ENCODE results near the gene ARHGEF38.
"Not testable (repeated sequence)": the region's sequence is repeated elsewhere in the genome, so short reads cannot be mapped to it uniquely, and the experiment has no call there.

Gene ARHGEF38

DNA sequence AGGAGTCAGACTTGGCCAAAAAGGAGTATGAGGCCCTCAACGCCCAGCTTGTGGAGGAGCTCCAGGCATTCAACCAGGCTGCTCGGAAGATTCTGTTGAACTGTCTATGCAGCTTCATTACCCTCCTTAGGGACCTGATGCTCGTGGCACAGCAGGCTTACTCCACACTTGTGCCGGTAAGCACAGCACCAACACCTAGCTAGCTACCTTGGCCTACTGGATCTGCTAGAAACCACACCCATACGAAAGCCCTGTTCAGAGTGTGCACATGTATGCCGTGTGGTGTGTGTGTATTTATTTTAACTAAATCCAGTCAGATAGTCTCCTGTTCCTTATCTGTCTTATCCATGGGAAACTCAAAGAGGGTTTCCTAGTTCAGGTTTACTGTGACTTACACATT, 106.8 kb downstream of the ARHGEF38 start:
- DNase-seq = no peak

DNA sequence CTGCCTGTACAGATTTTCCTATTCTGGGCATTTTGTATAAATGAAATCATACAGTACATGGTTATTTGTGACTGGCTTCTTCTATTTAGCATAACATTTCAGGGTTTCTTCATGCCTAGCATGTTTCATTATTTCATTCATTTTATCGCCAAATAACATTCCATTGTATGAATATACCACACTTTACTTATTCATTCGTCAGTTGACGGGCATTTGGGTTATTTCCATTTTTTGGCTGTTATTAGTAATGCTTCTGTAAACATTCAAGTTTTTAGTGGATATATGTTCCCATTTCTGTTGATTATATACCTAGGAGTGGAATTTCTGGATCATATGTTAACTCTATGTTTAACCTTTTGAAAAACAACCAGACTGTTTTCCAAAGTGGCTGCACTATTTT, 108.6 kb downstream of the ARHGEF38 start:
- DNase-seq = no peak

DNA sequence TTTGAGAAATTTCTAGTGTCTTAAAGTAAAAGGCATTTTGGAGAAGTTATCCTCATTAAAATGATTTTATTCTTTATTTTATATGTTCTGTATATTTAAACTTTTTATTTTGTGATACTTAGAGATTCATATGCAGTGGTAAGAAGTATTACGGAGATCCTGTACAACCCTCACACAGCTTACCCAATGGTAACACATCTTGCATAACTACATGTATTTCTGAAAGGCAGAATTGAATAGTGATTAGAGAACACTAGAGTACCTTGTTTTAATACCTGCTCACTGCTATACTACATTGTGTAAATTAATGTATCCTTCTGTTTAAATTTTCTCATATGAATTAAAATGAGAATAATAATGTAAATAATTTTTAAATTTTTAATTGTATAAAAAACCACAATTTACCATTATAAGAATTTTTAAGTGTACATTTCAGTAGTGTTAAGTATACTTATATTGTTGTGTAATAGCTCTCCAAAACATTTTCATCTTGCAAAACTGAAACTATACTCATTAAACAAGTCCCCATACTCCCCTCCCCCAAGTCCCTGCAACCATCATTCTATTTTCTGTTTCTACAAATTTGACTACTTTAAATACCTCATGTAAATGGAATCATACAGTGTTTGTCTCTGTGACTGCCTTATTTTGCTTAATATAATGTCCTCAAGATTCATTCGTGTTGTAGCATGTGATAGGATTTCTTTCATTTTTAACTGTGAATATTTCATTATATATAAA, 110.7 kb downstream of the ARHGEF38 start:
- DNase-seq = no peak

DNA sequence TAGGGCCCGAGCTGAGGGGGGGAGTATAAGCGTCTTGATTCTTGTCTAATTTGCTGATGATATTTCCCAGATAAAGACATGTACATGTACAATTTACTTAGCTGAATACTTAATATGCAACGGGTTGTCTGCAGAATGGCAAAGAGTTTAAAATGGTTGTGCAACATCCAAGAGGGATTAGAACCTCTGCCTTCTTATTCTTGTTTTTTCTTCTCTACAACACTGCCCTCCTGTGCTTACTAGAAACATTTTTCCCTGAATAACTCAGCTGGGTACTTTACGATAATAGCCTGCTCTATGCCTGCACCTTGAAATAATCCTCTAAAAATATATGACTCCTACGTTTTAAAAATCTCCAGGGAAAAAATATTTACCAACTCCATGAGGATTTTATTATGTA, 114.3 kb downstream of the ARHGEF38 start:
- DNase-seq = no peak

DNA sequence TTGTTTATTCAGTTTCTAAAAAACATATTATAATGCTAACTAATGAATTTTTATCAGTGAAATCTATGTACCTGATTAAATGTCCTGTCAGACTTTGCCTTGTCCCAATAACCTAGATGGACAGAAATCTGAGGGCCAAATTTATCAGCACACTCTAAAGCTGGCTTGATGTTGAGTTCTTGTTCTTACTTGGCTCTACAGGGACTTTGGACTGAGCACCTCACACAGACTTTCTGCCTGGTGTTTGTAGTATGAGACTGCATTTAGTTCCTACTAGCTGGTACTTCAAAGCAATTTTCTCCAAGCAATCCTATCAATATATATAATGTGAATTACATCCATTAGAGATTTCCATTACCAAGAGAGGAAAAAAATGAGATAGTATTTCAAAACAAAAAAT, 118.3 kb downstream of the ARHGEF38 start:
- DNase-seq = no peak

DNA sequence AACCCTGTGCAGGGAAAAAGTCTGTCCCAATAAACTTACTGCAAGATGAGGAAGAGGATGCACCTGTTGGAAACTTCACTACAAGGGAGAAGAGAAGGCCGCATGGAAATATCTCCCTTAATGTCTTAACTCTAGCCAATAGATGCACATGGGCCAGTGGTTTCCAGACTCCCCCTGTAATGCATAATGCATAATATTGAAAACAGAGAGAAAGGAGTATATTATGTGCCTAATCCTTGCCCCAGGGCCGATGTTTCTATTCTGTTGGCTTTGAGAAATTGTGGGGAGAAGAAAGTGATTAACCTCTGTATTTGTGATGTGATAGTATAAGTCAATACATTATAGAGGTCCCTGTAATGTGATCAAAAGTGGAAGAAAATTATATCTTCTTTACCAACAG, 118.9 kb downstream of the ARHGEF38 start:
- DNase-seq = no peak

DNA sequence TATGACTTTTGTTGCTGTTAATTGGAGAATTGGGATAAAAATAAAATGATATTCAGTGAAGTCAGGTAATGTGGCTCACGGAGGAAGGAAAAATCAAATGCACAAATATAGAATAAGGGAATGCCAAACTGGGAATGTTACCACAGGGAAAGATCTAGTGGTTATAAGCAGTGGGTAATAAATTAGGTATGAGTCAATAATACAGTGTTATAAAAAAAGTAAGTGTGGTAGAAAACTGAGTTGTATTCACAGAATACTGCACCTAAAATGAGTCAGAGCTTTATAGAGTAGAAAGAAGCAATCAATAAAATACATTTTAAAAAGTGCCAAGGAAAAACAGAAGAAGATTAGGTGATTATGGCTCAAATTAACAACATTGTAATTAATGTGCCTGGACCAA, 121.6 kb downstream of the ARHGEF38 start:
- DNase-seq = no peak

DNA sequence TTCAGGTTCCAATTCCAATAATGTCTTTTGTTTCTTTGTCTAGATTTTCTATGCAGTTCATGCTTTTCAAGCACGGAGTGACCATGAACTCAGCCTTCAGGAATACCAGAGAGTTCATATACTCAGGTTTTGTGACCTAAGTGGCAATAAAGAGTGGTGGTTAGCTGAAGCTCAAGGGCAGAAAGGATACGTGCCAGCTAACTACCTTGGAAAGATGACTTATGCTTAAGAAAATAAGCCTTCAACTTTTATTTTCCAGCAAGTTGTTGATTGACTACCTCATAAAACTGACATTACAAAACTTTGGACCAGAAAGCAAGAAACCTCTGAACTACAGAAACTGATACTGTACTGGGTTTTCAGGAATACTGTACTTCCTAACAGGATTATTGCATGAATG, 125.3 kb downstream of the ARHGEF38 start:
- no peak for DNase-seq

DNA sequence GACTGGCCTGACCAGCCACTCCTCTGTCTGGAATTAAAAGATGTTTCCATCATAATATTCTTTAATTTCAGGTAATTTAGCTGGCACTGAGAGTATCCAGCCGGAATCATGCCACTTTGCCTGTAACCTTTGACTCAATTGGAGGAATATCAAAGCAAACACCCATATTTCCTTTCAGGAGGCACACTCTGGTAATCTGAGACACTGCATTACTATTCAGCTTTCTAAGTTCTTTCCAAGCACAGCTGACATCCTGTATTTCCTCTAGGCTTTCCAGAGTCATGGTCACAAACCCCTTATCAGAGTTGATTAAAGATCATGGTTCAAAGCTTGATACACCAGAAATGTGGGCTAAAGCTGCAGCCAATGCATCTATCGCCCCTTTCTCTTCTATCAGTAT, 126.8 kb downstream of the ARHGEF38 start:
- DNase-seq = no peak

DNA sequence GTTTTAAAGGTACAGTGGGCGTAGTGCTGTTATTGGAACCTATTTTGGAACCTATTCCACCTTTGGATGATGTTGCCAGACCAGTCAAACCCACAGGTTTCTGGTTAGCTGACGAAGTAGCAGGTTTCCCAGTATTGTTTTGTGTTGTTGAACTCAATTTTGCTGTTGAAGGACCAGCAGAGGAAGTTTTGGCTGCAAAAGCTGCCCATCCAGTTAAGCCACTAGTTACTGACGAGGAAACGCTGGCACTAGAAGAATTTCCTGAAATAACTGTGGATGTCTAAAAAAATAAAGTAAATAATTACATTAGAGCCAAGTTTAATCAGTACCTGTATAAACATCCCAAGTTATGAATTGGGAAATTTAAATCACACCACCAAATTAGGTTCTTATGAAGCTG, 130.6 kb downstream of the ARHGEF38 start:
- DNase-seq = no peak

DNA sequence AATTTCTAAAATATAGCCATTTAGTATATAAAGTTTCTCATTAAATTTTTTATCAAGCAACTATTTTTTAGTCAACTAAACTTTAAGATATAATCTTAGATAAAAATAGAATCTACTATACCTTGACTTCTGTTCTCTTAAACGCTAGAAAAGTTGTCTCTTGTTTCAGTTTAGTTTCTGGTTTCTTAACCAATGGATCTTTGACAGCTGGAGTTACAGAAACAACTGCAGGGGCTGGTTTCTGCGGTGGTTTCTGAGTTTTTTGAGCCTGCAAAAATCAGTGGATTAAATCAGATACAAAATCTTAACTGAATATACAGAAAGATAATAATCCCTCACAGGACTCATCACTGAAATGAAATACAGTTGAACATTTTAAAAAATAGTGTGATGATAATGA, 134.2 kb downstream of the ARHGEF38 start:
- no peak for DNase-seq

DNA sequence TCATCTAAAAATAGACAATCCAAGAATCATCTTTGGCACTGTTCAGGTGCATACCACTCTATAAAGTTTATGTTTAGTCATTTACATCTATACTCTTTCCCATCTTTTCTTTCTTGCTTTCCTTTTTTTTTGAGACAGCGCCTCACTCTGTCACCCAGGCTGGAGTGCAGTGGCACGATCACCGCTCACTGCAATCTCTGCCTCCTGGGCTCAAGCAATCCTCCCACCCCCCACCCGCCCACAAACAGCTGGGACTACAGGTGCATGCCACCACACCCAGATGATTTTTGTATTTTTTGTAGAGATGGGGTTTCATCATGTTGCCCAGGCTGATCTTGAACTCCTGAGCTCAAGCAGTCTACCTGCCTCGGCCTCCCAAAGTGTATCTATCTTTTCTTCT, 142.4 kb downstream of the ARHGEF38 start:
- DNase-seq = not testable (repeated sequence)

DNA sequence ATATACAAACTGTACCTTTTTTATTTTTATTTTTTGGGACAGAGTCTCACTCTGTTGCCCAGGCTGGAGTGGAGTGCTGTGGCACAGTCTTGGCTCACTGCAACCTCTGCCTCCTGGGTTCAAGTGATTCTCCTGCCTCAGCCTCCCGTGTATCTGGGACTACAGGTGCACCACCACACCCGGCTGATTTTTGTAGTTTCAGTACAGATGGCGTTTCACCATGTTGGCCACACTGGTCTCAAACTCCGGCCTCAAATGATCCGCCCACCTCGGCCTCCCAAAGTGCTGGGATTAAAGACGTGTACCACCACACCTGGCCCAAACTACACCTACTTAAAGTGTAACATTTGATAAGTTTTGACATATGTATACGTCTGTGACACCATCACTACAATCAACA, 143.4 kb downstream of the ARHGEF38 start:
- DNase-seq = not testable (repeated sequence)

DNA sequence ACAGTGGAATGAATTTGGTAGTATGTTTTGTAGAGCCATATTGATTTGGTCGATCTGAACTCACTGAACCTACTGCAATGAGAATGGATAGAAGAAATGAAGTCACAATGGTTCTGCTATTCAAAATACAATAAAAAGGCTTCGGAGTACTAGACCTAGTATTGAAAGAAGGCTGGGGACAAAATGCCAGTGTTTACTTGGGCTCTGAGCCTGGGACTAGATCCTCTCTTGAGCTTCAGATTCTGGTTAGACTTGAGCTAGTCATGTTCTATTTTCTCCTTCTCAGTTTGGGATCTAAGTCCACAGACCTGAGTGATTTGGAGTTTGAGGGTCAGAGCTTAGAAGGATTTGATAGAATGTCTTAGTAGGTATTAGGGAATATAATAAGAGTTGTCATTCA, 146.2 kb downstream of the ARHGEF38 start:
- no peak for DNase-seq

DNA sequence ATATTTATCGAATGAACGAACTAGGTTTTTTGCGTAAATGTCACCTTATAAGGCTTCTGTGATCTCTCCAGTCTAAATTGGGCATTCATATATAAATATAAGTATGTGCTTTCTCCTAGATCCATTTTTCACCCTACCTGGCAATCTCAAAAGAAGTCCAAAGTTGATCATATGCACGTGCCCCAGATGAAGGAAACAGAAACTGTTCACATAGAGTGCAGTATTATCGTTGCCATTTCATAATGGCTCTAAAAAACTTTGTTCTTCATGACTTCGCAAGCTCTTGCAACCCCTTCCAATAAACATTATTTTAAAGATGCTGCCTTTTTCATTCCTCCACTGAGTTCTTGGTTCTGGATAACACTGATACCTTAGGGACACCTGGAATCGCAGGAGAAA, 155.4 kb downstream of the ARHGEF38 start:
- no peak for DNase-seq

DNA sequence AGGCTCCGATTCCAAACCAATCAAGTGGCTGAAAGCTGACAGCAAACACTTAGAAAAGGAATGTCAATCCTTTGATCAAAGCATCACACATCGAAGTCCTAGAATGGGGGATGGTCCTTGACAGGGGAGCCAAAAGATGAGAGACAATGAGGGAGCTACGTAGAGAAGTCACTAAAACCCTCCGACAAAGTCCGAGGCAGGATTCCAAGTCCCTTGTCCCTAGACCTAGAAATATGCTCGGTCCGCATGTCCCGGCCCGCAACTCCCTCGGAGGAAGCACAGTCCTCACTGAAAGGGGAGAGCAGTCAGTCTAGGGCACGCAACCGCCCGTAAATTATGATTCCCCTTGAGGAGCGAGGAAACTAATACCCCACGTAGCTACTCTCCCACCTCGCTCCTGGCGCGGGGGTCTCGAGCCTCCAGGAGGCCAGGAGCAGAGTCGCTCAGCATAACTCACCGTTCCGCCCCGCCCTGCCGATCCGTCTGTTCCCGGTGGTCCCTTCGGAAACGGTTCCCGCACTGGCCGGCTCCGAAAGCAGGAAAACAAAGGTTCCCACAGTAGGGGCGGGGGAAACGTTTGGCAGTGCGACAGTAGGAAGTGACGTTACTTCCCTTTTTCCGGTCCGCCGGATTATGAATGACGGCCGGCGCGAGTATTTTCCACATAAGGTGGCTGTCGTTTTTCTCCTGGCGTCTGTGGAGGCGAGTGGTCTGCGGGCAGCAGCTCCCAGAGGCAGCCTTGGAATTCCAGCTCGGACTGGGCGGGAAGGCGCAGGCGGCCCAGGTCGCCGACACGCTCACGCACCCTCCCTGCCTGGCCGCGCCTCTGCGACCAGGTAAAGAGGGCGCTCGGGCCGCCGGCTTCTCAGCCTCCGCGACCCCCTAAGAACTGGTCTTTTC, 156.0 kb downstream of the ARHGEF38 start, which contains the start of the genes GSTCD and INTS12:
TSS of gene GSTCD (plus strand) at position 604 of the 900 bp plus-strand sequence. CDS start 8,830 bp downstream, outside the sequence.
TSS of gene INTS12 (minus strand) at position 509 of the 900 bp plus-strand sequence. CDS start 8,684 bp downstream, outside the sequence.
- peak; percentile 82 for DNase-seq

DNA sequence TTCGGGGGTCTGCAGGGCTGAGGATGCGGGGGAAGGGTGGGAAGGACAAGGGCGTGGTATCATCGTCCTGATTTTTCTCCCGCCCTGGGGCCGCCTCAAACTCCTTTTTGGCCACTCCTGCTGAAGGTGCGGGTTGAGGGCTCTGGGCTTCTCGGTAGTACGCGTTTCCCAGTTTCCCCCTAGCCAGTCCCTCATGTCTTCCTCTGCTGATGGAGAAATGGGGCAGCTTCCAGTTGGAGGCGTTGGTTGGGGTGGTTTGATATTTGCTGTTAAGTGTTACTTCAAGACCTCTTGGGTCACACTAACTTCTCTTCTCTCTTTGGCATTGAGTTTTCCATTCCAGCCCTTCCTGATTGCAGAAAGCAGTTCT, 156.6 kb downstream of the ARHGEF38 start:
- DNase-seq = no peak

DNA sequence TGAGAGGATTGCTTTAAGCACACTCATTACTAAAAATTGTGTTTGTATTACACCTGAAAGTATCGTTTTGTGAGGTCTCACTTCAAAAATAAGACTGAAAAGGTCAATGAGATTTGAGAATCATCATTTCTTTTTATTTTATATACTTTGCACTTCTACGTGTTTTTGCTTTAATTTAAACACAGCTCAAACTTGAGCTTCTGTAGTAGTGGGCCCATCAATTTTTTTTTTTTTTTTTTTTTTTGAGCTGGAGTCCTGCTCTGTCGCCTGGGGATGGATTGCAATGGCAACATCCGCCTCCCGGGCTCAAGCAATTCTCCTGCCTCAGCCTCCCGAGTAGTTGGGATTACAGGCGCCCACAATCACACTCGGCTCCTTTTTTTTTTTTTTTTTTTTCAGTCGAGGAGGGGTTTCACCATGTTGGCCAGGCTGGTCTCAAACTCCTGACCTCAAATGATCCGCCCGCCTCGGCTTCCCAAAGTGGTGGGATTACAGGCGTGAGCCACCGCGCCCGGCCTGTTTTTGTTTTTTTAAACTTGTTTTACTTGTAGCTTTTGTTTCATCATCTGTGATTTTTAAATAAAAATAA, 157.7 kb downstream of the ARHGEF38 start:
- DNase-seq = no peak

DNA sequence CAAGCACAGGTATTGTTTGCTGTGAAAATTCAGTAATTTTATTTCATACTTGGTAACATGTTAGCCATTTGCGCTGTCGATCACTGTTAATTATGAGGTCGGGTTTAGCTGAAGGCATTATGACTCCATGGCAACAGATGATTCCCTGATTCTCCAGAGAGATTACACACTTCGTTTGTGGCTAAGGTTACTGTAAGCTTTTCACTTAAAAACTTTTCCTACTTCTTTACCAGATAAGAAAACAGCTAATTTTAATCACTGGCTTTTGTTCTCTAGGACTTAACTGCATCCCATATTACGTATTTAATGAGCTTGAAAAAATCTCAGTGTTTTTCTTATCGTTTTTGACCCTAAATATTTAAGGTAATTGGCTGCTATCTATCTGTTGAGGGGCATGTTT, 158.3 kb downstream of the ARHGEF38 start:
- no peak for DNase-seq

DNA sequence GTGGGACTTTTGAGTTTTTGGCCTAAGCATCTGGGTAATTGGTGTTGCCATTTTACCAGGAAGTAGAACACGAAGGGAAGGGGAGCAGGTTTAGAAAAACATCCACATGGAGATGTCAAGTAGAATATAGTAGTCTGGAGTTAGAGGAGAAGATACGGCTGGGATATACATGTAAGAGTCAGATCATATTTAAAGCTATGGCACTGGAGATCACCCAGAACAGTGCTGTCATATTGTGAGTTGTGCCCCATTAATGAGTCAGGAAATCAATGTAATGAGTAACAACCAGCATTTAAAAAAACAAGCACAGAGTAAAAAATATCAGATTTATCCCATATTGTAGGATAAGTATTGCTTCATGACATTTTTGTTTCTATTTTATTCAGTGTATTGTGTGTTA, 160.3 kb downstream of the ARHGEF38 start:
- DNase-seq = no peak

DNA sequence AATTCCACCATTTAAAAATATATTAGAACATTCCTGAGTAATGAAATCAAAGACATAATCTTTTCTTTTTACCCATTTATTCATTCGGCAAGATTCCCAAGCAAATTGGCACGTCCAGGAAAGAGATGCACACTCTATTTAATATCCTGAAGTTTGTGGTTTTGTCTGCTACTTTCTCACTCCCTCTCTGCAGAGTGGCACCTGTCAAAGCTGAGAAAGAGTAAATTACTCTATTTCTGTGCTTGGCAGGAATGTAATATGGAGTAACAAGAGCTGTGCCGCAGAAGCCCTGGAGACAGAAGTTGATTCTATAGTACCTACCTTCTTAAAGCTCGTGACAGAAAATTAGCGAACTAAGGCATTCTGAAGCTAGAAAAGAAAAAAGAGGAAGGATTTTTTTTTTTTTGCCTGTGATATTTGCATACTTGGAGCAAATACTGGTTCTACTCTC, 161.7 kb downstream of the ARHGEF38 start:
- DNase-seq = no peak

DNA sequence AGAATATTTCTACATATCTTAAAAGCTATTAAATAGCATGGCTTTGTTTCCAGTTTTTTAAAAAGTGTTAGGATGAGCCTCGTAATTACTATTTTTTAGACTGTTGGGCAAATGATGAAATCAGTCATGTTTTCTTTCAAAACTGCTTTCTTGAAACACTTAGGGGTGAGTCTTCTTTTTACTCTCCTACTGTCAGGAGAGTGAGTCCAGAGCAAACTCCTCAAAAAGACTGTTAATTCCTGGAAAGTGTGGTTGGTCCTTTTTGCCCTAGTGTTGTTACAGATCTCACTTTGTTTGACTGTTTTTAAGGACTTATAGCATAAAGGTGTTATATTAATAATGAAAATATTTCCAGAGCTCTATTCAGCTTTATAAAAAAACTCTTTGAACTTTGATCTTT, 162.5 kb downstream of the ARHGEF38 start:
- no peak for DNase-seq

DNA sequence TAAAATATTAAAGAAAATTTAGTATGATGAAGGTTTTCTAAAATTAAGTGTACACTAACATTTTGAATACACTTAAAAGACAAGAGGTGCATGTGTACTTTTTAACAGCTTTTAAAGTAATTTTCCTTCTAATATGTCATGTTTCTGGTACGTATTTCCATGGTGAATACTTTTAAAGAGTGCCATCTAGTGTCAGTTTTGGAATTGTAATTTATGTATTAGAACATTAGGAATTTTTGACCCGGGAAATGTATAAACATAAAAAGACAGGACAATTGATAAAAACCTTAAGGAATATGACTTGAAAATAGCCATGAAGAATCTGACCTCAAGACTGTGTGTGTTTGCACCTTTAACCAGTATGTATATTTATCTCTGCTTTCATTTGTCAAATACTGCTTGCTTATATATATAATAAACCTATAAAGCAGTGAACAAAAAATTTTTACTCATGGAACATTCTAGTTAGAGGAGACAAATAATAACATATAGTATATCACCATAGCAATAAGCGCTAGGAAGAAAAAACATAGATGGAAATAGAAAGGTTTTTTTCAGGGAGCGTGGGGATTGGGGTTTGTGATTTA, 163.4 kb downstream of the ARHGEF38 start:
- no peak for DNase-seq
